GM19351 (cell line): ENCODE results near the gene B3GAT2.

Experiments used
- ATAC-seq: cut with Tn5 transposase; IDR thresholded peaks from one replicate; pipeline ENCODE4 v1.9.1; 2021; ENCODE audit warnings: mild to moderate bottlenecking, moderate library complexity; ENCODE audit not compliant: unreplicated experiment

Gene B3GAT2

DNA sequence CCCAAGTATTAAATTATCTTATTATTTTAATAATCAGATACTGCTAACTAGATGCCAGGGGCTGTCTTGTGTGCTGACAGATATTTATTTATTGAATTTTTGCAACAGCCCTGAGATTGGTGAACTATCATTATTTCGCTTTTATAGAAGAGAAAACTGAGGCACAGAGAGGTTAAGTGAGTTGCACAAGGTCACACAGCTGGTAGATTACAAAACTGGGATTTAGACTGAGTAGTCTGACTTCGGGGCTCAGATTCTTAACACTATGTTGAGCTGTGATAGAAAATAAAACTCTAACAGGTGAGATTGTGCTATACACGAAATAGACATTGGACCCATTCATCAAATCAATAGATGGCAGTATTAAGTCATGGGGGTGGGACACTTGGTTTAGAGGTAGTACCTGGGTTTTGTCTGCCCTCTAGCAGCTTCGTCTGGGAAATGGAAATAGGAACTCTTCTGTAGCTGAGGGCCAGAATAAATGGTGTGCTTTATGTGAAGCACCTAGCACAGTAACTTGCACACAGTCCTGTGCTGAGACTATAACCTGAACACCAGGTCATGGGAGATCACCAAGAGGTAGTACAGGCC is 113.4 kb downstream of the B3GAT2 start:
- no peak for ATAC-seq

GRCh38 chr6:70842541-70842940 is 114.3 kb downstream of the B3GAT2 start:
- no peak for ATAC-seq

DNA sequence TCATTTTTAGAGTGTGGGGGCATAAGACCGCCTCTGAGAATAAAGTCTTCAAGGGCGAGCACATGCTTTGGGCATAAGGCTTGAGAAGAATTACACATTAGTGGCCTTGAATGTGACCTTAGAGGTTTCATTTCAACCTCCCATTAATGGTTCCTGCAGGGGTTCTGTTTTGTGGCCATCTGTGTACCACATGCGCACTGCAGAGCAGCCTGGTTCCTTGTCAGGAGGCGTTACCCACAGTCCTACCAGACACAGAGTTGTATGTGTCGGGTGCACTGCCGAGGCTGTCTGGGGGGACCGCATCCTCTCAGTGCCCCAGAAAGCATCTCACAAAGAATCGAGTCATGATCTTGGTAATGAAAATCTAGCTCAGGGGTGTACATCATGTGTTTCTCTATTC is 115.7 kb downstream of the B3GAT2 start:
- no peak for ATAC-seq

- ATAC-seq = peak; percentile 48
Measured at GRCh38 chr6:70839286-70840266, 117.3 kb downstream of the B3GAT2 start.

GRCh38 chr6:70838907-70839285 is 118.0 kb downstream of the B3GAT2 start:
- no peak for ATAC-seq

- ATAC-seq = no peak
Measured at GRCh38 chr6:70834520-70834919, 122.3 kb downstream of the B3GAT2 start.

DNA sequence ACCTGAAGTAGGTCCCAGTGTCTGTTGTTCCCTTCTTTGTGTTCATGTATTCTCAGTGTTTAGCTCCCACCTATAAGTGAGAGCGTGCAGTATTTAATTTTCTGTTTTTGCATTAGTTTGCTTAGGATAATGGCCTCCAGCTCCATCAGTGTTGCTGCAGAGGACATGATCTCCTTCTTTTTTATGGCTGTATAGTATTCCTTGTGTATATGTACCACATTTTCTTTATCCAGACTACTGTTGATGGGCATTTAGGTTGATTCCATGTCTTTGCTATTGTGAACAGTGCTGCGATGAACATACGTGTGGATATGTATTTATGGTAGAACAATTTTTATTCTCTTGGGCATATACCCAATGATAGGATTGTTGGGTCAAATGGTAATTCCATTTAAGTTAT is 125.4 kb downstream of the B3GAT2 start:
- ATAC-seq = no peak

- ATAC-seq = peak; percentile 84
Measured at GRCh38 chr6:70823651-70824050, 133.2 kb downstream of the B3GAT2 start.

- ATAC-seq = no peak
Measured at GRCh38 chr6:70821751-70822150, 135.1 kb downstream of the B3GAT2 start.

- ATAC-seq = no peak
Measured at GRCh38 chr6:70820778-70821177, 136.1 kb downstream of the B3GAT2 start.

GRCh38 chr6:70819646-70820045 is 137.2 kb downstream of the B3GAT2 start:
- no peak for ATAC-seq

DNA sequence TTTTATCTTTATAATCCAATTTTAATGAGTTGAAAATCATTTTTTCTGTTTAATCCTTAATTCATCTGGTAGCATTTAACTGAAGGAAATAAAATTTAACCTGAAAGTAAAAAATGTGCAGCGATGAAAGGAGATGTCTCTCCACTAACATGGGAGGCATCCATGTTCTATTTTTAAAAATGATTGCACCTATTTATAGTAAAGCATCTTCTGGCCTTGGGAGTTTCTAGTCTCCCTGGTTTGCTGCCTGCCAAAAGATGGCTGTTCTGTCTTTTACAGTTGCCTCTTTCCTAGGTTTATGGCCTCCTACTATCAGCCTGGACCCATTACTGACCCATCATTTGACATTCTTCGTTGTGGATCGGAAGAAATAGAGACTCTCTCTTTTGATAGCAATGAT is 143.0 kb downstream of the B3GAT2 start:
- no peak for ATAC-seq

GRCh38 chr6:70811788-70812187 is 145.1 kb downstream of the B3GAT2 start:
- no peak for ATAC-seq
